DOHH2 (cell line): ENCODE results near the gene PTX3.

Experiments
- H3F3A ChIP-seq: fragments of 200-600 bp; sonication (generic), shearing (Covaris generic); 2 replicates; pipeline ENCODE4 v1.6.0; 2016; ENCODE audit warnings: antibody characterized with exemption, mild to moderate bottlenecking; ENCODE audit not compliant: control insufficient read depth, insufficient read depth
- H3K27ac ChIP-seq: fragments of 200-600 bp; sonication (generic); 2 replicates; pipeline ENCODE4 v1.5.1; 2014; ENCODE audit warnings: low read depth, mild to moderate bottlenecking, low read length, moderate library complexity
- H3K27me3 ChIP-seq: fragments of 200-600 bp; sonication (generic); 2 replicates; pipeline ENCODE4 v1.6.1; 2014; ENCODE audit warnings: mild to moderate bottlenecking, low read length, mixed read lengths; ENCODE audit not compliant: control insufficient read depth
- H3K36me3 ChIP-seq: fragments of 200-600 bp; sonication (generic); 2 replicates; pipeline ENCODE4 v1.6.1; 2014; ENCODE audit warnings: mild to moderate bottlenecking, low read length, moderate library complexity, mixed read lengths; ENCODE audit not compliant: control insufficient read depth
- H3K4me1 ChIP-seq: fragments of 200-600 bp; sonication (generic); 2 replicates; pipeline ENCODE4 v1.6.1; 2014; ENCODE audit warnings: mild to moderate bottlenecking, low read length, mixed read lengths; ENCODE audit not compliant: control insufficient read depth
- H3K4me2 ChIP-seq: fragments of 200-600 bp; sonication (generic); 2 replicates; pipeline ENCODE4 v1.6.0; 2014; ENCODE audit warnings: mild to moderate bottlenecking, low read length, moderate library complexity
- H3K4me3 ChIP-seq: fragments of 200-600 bp; sonication (generic); 2 replicates; pipeline ENCODE4 v1.5.1; 2014; ENCODE audit warnings: mild to moderate bottlenecking, low read length, mixed read lengths
- H3K79me2 ChIP-seq: fragments of 200-600 bp; sonication (generic); 2 replicates; pipeline ENCODE4 v1.6.1; 2014; ENCODE audit warnings: mild to moderate bottlenecking, low read length, mixed read lengths; ENCODE audit not compliant: control insufficient read depth
- H3K9me2 ChIP-seq: fragments of 200-600 bp; sonication (generic); replicated peaks from 2 replicates; pipeline ENCODE4 v1.6.1; 2014; ENCODE audit warnings: mild to moderate bottlenecking, low read length, mixed read lengths; ENCODE audit not compliant: control insufficient read depth
- H3K9me3 ChIP-seq: fragments of 200-600 bp; sonication (generic); 2 replicates; pipeline ENCODE4 v1.6.1; 2014; ENCODE audit warnings: antibody characterized with exemption, low read length, mixed read lengths; ENCODE audit not compliant: control insufficient read depth, insufficient read depth
- H4K20me1 ChIP-seq: fragments of 200-600 bp; sonication (generic); 2 replicates; pipeline ENCODE4 v1.6.0; 2014; ENCODE audit warnings: low read depth, mild to moderate bottlenecking, antibody characterized with exemption, low read length, moderate library complexity; ENCODE audit not compliant: control insufficient read depth, insufficient read depth
- EZH2phosphoT487 ChIP-seq: fragments of 200-600 bp; sonication (generic); IDR thresholded peaks from 2 replicates; pipeline ENCODE4 v1.6.1; 2017; ENCODE audit warnings: borderline replicate concordance, mild to moderate bottlenecking, antibody characterized with exemption, low read length, moderate library complexity, mixed read lengths
- TF ChIP-seq, protein P1 (sequence below): fragments of 200-600 bp; sonication (generic); IDR thresholded peaks from one replicate; pipeline ENCODE4 v1.5.1; 2014; ENCODE audit warnings: antibody characterized with exemption, mild to moderate bottlenecking, low read depth, low read length; ENCODE audit not compliant: poor library complexity, severe bottlenecking

PTX3 gene

DNA sequence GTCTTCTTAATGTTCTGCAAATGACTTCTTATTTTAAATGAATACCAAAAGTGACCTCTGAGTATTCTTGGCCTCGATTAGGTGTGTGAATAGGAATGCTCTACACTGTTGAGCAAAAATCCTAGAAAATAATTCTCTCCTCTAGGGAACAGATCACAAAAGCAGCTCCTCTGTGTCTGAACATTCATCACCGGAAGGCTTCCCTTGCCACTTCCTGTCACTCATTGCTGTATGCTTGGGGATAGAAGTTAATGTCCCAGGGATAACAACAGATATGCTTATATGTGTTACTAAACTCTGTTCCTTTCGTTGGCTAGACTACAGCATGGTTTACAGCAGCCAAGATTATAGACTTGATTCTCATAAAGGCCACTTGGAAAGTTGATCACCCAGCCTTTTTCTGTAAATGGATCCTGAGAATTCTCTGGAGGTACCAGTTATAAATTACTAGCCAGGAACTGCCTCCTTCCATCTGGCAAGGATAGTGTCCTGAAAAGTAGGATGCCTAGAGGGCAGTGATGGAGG is 16.0 kb upstream of the PTX3 start:
- no peaks in the 10 kb centered on the region for H3K27me3 ChIP-seq
- no peaks in the 10 kb centered on the region for H4K20me1 ChIP-seq
- no peak overlapping the region for H3K4me3 ChIP-seq
- H3K9me2 ChIP-seq = no peaks in the 10 kb centered on the region
- H3K9me3 ChIP-seq = no peaks in the 10 kb centered on the region
- H3F3A ChIP-seq = no peaks in the 10 kb centered on the region
- TF ChIP-seq EZH2phosphoT487 = no peak
- TF ChIP-seq, protein P1, sequence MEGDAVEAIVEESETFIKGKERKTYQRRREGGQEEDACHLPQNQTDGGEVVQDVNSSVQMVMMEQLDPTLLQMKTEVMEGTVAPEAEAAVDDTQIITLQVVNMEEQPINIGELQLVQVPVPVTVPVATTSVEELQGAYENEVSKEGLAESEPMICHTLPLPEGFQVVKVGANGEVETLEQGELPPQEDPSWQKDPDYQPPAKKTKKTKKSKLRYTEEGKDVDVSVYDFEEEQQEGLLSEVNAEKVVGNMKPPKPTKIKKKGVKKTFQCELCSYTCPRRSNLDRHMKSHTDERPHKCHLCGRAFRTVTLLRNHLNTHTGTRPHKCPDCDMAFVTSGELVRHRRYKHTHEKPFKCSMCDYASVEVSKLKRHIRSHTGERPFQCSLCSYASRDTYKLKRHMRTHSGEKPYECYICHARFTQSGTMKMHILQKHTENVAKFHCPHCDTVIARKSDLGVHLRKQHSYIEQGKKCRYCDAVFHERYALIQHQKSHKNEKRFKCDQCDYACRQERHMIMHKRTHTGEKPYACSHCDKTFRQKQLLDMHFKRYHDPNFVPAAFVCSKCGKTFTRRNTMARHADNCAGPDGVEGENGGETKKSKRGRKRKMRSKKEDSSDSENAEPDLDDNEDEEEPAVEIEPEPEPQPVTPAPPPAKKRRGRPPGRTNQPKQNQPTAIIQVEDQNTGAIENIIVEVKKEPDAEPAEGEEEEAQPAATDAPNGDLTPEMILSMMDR = no peak
- H3K27ac ChIP-seq = no peak overlapping the region
- H3K4me2 ChIP-seq = no peak overlapping the region
- H3K36me3 ChIP-seq = no peaks in the 10 kb centered on the region
- no peaks in the 10 kb centered on the region for H3K79me2 ChIP-seq
- H3K4me1 ChIP-seq = no peaks in the 10 kb centered on the region

DNA sequence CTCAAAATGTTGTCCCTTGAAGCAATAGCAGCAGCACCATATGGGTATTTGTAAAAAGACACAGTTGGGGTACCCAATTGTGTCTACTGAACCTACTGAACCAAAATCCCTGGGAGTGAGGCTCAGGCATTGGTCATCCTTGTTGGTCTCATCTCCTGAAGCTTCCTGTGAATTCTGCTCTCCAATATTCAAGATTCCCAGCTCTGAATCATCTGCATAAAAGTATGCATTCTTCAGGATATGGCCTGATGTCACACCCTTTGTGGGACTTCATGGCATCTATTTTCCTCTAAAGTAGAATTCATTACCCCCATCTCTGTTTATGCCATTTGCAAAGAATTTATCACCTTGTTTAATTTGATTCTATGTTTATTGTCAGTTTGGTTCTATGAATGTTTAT is 13.3 kb upstream of the PTX3 start:
- TF ChIP-seq, protein P1 = no peak
- no peak for TF ChIP-seq EZH2phosphoT487

DNA sequence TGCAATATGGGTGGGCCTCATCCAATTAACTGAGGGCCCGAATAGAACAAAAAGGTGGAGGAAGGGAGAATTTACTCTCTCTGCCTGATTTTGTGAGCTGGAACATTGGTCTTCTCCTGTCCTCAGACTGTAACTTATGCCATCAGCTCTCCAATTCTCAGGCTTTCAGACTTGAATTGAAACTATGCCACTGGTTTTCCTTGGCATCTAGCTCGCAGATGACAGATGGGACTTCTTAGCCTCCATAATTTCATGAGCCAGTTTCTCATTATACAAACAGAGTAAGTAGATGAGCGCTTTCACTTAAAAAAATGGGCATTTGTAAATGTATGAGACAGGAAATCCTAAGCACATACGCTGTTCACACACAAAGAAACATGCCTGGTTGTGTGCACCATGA is 8.7 kb upstream of the PTX3 start:
- Histone ChIP-seq H3F3A (no peaks in the 10 kb centered on the region), H3K36me3 (no peaks in the 10 kb centered on the region), H3K4me1 (no peaks in the 10 kb centered on the region), H3K9me2 (no peaks in the 10 kb centered on the region), H3K27ac (no peak overlapping the region), H3K27me3 (no peaks in the 10 kb centered on the region), H4K20me1 (no peaks in the 10 kb centered on the region), H3K9me3 (no peaks in the 10 kb centered on the region), H3K4me2 (no peak overlapping the region), H3K79me2 (no peaks in the 10 kb centered on the region), H3K4me3 (no peak overlapping the region)
- TF ChIP-seq EZH2phosphoT487 = no peak

More for the DNA sequence above, 13.3 kb upstream of the PTX3 start:
- H3K4me1 ChIP-seq = no peaks in the 10 kb centered on the region
- H3K27ac ChIP-seq = no peak overlapping the region
- no peaks in the 10 kb centered on the region for H3K9me2 ChIP-seq
- no peak overlapping the region for H3K4me2 ChIP-seq
- H3K36me3 ChIP-seq = no peaks in the 10 kb centered on the region
- no peaks in the 10 kb centered on the region for H3F3A ChIP-seq
- no peaks in the 10 kb centered on the region for H3K79me2 ChIP-seq
- no peak overlapping the region for H3K4me3 ChIP-seq
- no peaks in the 10 kb centered on the region for H3K27me3 ChIP-seq
- H4K20me1 ChIP-seq = no peaks in the 10 kb centered on the region
- H3K9me3 ChIP-seq = no peaks in the 10 kb centered on the region

DNA sequence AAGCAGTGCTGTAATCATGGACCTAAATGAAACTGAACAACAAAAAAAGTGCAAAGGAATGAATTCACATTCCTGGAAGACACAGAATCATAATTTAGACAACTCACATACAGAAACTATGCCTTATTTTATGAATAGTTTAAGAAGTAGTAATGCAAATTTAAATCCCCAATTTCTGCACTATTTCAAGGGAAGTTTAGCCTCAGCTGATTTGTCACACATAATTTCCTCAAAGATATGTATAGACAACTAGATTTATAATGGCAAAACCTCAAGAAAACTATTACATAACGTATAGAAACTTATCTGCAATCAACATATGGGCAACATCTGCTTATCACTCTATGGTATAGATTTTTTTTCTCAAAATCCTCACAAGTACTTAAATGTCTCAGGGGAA is 7.8 kb upstream of the PTX3 start:
- no peaks in the 10 kb centered on the region for H3K4me1 ChIP-seq
- no peaks in the 10 kb centered on the region for H4K20me1 ChIP-seq
- H3K27ac ChIP-seq = no peak overlapping the region
- H3K9me3 ChIP-seq = no peaks in the 10 kb centered on the region
- H3K9me2 ChIP-seq = no peaks in the 10 kb centered on the region
- no peak overlapping the region for H3K4me2 ChIP-seq
- no peaks in the 10 kb centered on the region for H3K27me3 ChIP-seq
- H3K4me3 ChIP-seq = no peak overlapping the region
- H3K79me2 ChIP-seq = no peaks in the 10 kb centered on the region
- no peaks in the 10 kb centered on the region for H3F3A ChIP-seq
- TF ChIP-seq EZH2phosphoT487 = no peak
- TF ChIP-seq, protein P1 = no peak
- H3K36me3 ChIP-seq = no peaks in the 10 kb centered on the region
